Measurements from ENCODE around the gene STK33.

DNA sequence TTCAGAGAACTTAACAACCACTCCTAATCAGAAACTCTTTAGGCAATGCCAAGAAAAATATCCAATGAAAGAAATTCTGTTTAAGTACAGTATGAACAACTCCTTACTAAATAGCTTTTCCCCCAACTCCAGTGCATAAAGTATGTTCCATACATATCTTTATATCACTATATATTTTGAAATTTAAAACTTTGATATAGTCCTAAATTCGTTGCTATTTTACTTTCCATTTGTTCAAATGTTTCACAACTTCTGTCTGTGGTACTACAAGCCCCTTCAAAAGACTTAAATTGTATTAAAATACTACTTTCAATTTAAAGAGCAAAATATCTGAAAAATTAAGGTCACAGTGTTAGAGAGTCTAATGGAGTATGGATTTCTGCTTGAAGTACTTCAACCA is 52.6 kb downstream of the STK33 start:
- TF ChIP-seq, protein P1, sequence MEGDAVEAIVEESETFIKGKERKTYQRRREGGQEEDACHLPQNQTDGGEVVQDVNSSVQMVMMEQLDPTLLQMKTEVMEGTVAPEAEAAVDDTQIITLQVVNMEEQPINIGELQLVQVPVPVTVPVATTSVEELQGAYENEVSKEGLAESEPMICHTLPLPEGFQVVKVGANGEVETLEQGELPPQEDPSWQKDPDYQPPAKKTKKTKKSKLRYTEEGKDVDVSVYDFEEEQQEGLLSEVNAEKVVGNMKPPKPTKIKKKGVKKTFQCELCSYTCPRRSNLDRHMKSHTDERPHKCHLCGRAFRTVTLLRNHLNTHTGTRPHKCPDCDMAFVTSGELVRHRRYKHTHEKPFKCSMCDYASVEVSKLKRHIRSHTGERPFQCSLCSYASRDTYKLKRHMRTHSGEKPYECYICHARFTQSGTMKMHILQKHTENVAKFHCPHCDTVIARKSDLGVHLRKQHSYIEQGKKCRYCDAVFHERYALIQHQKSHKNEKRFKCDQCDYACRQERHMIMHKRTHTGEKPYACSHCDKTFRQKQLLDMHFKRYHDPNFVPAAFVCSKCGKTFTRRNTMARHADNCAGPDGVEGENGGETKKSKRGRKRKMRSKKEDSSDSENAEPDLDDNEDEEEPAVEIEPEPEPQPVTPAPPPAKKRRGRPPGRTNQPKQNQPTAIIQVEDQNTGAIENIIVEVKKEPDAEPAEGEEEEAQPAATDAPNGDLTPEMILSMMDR (IDR thresholded peaks at IDR 0.05): no peak
- no peak for TF ChIP-seq POLR2A (IDR thresholded peaks at IDR 0.05)
